ENCODE measurements around the gene HJV.
"Not testable (repeated sequence)": the region's sequence is repeated elsewhere in the genome, so short reads cannot be mapped to it uniquely, and the experiment has no call there.

HJV gene

GRCh38 chr1:146031476-146031875 is 9.9 kb upstream of the HJV start:
- no peak overlapping the region for H3K4me3 ChIP-seq (replicated peaks; ENCODE audit: low read depth, low read length)
- no peak for TF ChIP-seq CTCF (IDR thresholded peaks at IDR 0.05; ENCODE audit: low read depth, low read length, missing control alignments)
- DNase-seq (ENCODE audit: extremely low read depth, low read depth): no peak

GRCh38 chr1:146029117-146029516 is 7.6 kb upstream of the HJV start:
- H3K4me3 ChIP-seq (replicated peaks; ENCODE audit: low read depth, low read length): no peak overlapping the region
- TF ChIP-seq CTCF (IDR thresholded peaks at IDR 0.05; ENCODE audit: low read depth, low read length, missing control alignments): no peak
- no peak for DNase-seq (ENCODE audit: extremely low read depth, low read depth)

- H3K4me3 ChIP-seq (replicated peaks; ENCODE audit: low read depth, low read length); DNase-seq (ENCODE audit: extremely low read depth, low read depth): not testable (repeated sequence)
These were observed 5.1 kb upstream of the HJV start for GRCh38 chr1:146026650-146027049.

- DNase-seq (ENCODE audit: extremely low read depth, low read depth); H3K4me3 ChIP-seq (replicated peaks; ENCODE audit: low read depth, low read length): not testable (repeated sequence)
These were observed 4.4 kb upstream of the HJV start for GRCh38 chr1:146025787-146026495.

- H3K4me3 ChIP-seq (replicated peaks; ENCODE audit: low read depth, low read length): no peak overlapping the region
- DNase-seq (ENCODE audit: extremely low read depth, low read depth): no peak
- no peak for TF ChIP-seq CTCF (IDR thresholded peaks at IDR 0.05; ENCODE audit: low read depth, low read length, missing control alignments)
These were observed 1.0 kb upstream of the HJV start for GRCh38 chr1:146022403-146023127.

GRCh38 chr1:146021050-146021445 is 487 bp downstream of the HJV start:
- TF ChIP-seq CTCF (IDR thresholded peaks at IDR 0.05; ENCODE audit: low read depth, low read length, missing control alignments): no peak
- no peak for DNase-seq (ENCODE audit: extremely low read depth, low read depth)
- no peak overlapping the region for H3K4me3 ChIP-seq (replicated peaks; ENCODE audit: low read depth, low read length)

- DNase-seq (ENCODE audit: extremely low read depth, low read depth): no peak
- TF ChIP-seq CTCF (IDR thresholded peaks at IDR 0.05; ENCODE audit: low read depth, low read length, missing control alignments): no peak
- H3K4me3 ChIP-seq (replicated peaks; ENCODE audit: low read depth, low read length): no peak overlapping the region
These were observed 1.2 kb downstream of the HJV start for GRCh38 chr1:146020058-146021049.

All from HFF-Myc (cell line).